Neutrophil (primary cell): ENCODE measurements around the gene AIF1L.

Experiments
- H3K27ac ChIP-seq: fragments of 200-600 bp; sonication (generic); 2 replicates; pipeline ENCODE4 v1.5.1; 2016; ENCODE audit warnings: mild to moderate bottlenecking, moderate library complexity
- H3K27me3 ChIP-seq: fragments of 200-600 bp; sonication (generic); 2 replicates; pipeline ENCODE4 v1.6.0; 2016; ENCODE audit warnings: mild to moderate bottlenecking
- H3K36me3 ChIP-seq: fragments of 200-600 bp; sonication (generic); 2 replicates; pipeline ENCODE4 v1.5.1; 2017
- H3K4me1 ChIP-seq, 2 experiments: fragments of 200-600 bp in 1 of 2; sonication (generic) in 1 of 2; 1 replicate in 1 of 2; 2 replicates in 1 of 2; pipeline versions ENCODE4 v1.5.1 to v1.6.1; 2013 to 2016; ENCODE audit warnings: low read depth in 1 of 2, low read length in 1 of 2, mild to moderate bottlenecking in 1 of 2, moderate library complexity in 1 of 2; ENCODE audit not compliant: control insufficient read depth in 1 of 2, insufficient read depth in 1 of 2
- H3K4me3 ChIP-seq, 2 experiments: fragments of 200-600 bp in 1 of 2; sonication (generic) in 1 of 2; 1 replicate in 1 of 2; 2 replicates in 1 of 2; pipeline ENCODE4 v1.5.1; 2013 to 2016; ENCODE audit warnings: low read depth in 1 of 2, low read length in 1 of 2, mild to moderate bottlenecking in 1 of 2, moderate library complexity in 1 of 2
- H3K9me3 ChIP-seq: fragments of 200-600 bp; sonication (generic); 2 replicates; pipeline ENCODE4 v1.5.1; 2016
- TF ChIP-seq, protein P1 (sequence below): fragments of 200-600 bp; sonication (generic); IDR thresholded peaks from 2 replicates; pipeline ENCODE4 v1.5.1; 2016; ENCODE audit warnings: antibody characterized with exemption

AIF1L gene

DNA sequence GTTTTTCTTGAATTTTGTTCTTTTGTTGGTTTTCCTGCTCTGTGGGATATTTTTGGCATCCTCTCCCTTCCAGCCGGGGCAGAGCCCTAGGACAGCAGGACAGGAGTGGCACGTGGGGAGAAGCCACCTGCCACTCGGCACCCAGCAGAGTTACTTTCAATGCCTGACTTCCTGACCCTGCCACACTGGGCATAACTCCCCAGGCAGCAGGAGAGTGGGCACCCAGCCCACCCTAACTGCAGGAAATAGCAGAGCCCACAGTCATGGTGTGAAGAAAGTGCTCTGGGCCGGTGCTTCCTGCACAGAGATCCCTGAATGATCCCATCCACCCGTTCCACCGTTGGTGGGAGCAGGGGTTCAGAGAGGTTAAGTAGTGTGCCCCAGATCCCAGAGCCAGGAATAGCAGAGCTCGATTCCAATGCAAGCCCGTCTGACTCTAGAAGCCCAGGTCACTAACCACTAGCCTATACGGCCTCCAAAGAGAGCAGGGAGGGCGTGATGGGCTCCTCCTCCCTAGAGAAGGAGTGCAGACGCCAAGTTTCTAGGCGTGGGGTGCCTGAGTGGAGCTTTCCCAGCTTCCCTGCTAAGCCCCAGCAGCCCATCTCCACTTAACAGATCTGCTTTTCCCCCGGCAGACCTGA is 20.9 kb downstream of the AIF1L start:
- H3K27me3 ChIP-seq: no peaks in the 10 kb centered on the region
- peaks cover 5 to 12% of the 10 kb centered on the region in 2 experiments for H3K4me1 ChIP-seq
- no peaks in the 10 kb centered on the region for H3K36me3 ChIP-seq
- H3K4me3 ChIP-seq: no peak overlapping the region
- no peak overlapping the region for H3K27ac ChIP-seq
- H3K9me3 ChIP-seq: no peaks in the 10 kb centered on the region
- TF ChIP-seq, protein P1, sequence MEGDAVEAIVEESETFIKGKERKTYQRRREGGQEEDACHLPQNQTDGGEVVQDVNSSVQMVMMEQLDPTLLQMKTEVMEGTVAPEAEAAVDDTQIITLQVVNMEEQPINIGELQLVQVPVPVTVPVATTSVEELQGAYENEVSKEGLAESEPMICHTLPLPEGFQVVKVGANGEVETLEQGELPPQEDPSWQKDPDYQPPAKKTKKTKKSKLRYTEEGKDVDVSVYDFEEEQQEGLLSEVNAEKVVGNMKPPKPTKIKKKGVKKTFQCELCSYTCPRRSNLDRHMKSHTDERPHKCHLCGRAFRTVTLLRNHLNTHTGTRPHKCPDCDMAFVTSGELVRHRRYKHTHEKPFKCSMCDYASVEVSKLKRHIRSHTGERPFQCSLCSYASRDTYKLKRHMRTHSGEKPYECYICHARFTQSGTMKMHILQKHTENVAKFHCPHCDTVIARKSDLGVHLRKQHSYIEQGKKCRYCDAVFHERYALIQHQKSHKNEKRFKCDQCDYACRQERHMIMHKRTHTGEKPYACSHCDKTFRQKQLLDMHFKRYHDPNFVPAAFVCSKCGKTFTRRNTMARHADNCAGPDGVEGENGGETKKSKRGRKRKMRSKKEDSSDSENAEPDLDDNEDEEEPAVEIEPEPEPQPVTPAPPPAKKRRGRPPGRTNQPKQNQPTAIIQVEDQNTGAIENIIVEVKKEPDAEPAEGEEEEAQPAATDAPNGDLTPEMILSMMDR: no peak

DNA sequence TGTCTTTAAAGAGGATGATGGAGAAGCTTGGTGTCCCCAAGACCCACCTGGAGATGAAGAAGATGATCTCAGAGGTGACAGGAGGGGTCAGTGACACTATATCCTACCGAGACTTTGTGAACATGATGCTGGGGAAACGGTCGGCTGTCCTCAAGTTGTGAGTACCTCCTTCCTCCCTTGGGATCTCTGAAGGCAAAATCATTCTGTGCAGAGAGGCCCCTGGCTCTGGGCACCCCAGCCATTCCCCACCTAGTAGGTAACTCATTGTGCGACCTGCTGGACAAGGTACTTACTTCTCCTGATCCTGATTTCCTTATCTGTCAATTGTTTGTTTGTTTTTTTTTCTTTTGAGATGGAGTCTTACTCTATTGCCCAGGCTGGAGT is 21.4 kb downstream of the AIF1L start:
- Histone ChIP-seq H3K36me3 (no peaks in the 10 kb centered on the region), H3K4me3 (no peak overlapping the region), H3K4me1 (peaks cover 5 to 12% of the 10 kb centered on the region in 2 experiments), H3K27ac (no peak overlapping the region), H3K9me3 (no peaks in the 10 kb centered on the region), H3K27me3 (no peaks in the 10 kb centered on the region)
- TF ChIP-seq, protein P1: no peak

DNA sequence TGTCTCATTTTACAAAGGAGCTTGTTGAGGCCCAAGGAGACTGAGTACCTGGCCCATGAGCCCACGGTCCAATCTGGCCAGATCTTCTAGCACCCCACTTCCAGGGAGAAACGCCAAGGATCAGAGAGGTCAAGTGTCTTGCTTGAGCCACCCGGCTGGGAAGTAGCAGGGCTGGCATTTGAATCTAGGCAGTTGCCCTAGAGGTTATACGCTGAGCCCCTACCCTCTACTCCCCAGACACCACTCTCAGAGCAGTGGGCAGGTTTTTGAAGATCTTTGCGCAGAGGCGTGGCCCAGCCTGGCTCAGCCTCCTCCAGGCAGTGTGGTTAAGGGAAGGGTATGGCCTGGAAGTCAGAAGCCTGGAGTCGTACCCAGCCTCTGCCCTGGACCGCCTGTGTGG is 23.3 kb downstream of the AIF1L start:
- Histone ChIP-seq H3K4me1 (peaks cover 10 to 19% of the 10 kb centered on the region in 2 experiments), H3K36me3 (no peaks in the 10 kb centered on the region), H3K4me3 (no peak overlapping the region), H3K27me3 (no peaks in the 10 kb centered on the region), H3K9me3 (no peaks in the 10 kb centered on the region), H3K27ac (no peak overlapping the region)
- TF ChIP-seq, protein P1: no peak

DNA sequence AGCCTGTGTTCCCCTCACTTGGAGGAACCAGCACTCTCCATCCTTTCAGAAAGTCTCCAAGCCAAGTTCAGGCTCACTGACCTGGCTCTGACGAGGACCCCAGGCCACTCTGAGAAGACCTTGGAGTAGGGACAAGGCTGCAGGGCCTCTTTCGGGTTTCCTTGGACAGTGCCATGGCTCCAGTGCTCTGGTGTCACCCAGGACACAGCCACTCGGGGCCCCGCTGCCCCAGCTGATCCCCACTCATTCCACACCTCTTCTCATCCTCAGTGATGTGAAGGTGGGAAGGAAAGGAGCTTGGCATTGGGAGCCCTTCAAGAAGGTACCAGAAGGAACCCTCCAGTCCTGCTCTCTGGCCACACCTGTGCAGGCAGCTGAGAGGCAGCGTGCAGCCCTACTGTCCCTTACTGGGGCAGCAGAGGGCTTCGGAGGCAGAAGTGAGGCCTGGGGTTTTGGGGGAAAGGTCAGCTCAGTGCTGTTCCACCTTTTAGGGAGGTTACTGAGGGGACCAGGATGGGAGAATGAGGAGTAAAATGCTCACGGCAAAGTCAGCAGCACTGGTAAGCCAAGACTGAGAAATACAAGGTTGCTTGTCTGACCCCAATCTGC is 24.4 kb downstream of the AIF1L start:
- Histone ChIP-seq H3K27ac (no peak overlapping the region), H3K4me3 (no peak overlapping the region), H3K36me3 (no peaks in the 10 kb centered on the region), H3K27me3 (no peaks in the 10 kb centered on the region), H3K4me1 (peaks cover 18 to 25% of the 10 kb centered on the region in 2 experiments), H3K9me3 (no peaks in the 10 kb centered on the region)
- TF ChIP-seq, protein P1: no peak

DNA sequence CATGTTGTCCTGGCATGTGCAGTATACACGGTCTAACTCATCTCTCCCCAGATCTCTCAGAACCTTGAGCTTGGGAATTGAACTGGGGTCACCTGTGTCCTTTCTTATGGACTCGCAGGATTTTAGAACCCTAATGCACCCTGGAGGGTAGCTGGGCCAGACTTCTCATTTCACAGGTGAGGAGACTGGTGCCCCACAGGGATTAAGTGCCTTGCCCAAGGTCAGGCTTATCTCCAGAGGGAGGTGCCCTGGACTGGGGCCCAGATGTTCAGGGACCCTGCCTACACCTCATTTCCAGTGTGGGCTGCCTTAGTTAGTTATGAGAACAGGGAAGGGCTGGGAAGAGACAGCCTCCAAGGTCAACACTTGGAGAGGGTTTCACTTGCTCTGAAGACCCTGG is 25.0 kb downstream of the AIF1L start:
- no peak overlapping the region for H3K27ac ChIP-seq
- H3K9me3 ChIP-seq: no peaks in the 10 kb centered on the region
- peaks cover 24 to 31% of the 10 kb centered on the region in 2 experiments for H3K4me1 ChIP-seq
- no peaks in the 10 kb centered on the region for H3K36me3 ChIP-seq
- no peaks in the 10 kb centered on the region for H3K27me3 ChIP-seq
- TF ChIP-seq, protein P1: no peak
- no peak overlapping the region for H3K4me3 ChIP-seq
